HFFc6 (cell line): Measurements from ENCODE around the gene ISY1. TPM values are rescaled to one million over a fixed set of nuclear protein-coding genes. Genes with fewer than 3 reads are reported as not detected.

Experiments used
- DNase-seq: peaks from one replicate; pipeline ENCODE4 v3.0.0-alpha.2; 2018
- H3K27ac Mint-ChIP-seq: 2 replicates; pipeline ENCODE4 v1.8.0; 2020; ENCODE audit warnings: mild to moderate bottlenecking, mixed read lengths
- H3K27me3 Mint-ChIP-seq: 2 replicates; pipeline ENCODE4 v1.8.0; 2021; ENCODE audit warnings: mild to moderate bottlenecking, moderate library complexity, mixed read lengths; ENCODE audit not compliant: insufficient read depth
- H3K36me3 Mint-ChIP-seq: 2 replicates; pipeline ENCODE4 v1.8.0; 2021; ENCODE audit warnings: low read depth, mixed read lengths
- H3K4me1 Mint-ChIP-seq: 2 replicates; pipeline ENCODE4 v1.8.0; 2020; ENCODE audit warnings: low read depth, mixed read lengths
- H3K4me3 Mint-ChIP-seq: 2 replicates; pipeline ENCODE4 v1.8.0; 2020; ENCODE audit warnings: mild to moderate bottlenecking, moderate library complexity, mixed read lengths
- H3K9me3 Mint-ChIP-seq: 2 replicates; pipeline ENCODE4 v1.8.0; 2020; ENCODE audit warnings: mild to moderate bottlenecking, mixed read lengths
- CTCF ChIP-seq: fragments of 200-600 bp; sonication (generic); IDR thresholded peaks from 2 replicates; pipeline ENCODE4 v1.5.0; 2021; ENCODE audit warnings: antibody characterized with exemption, mild to moderate bottlenecking
- total RNA-seq, 6 experiments: library from RNA; stranded (reverse); fragmentation: NEBNext Ultra II Directional; extraction: Animal tissue kit (Norgen Biotek cat#: 25700); gene quantifications; 2 replicates in 1 of 6; 3 replicates in 5 of 6; pipeline ENCODE4 v1.2.3, GENCODE V29; 2021

ISY1 gene
- total RNA-seq, 6 experiments from 2014 or later, result 34.6 to 50.6 (median 42.2) TPM

GRCh38 chr3:129106320-129106719 is 54.5 kb downstream of the ISY1 start:
- TF ChIP-seq CTCF, result no peak
- DNase-seq, result no peak
- Mint-ChIP-seq H3K27me3 (no peaks in the 10 kb centered on the region; the same call in 1 of the 2 replicates), H3K4me3 (no peak overlapping the region), H3K36me3 (peaks cover 12% of the 10 kb centered on the region; the same call in 1 of the 2 replicates), H3K27ac (no peak overlapping the region), H3K4me1 (no peaks in the 10 kb centered on the region), H3K9me3 (no peaks in the 10 kb centered on the region)

- Mint-ChIP-seq H3K36me3 (peaks cover 12% of the 10 kb centered on the region; the same call in 1 of the 2 replicates), H3K27me3 (no peaks in the 10 kb centered on the region; the same call in 1 of the 2 replicates), H3K9me3 (no peaks in the 10 kb centered on the region), H3K4me1 (no peaks in the 10 kb centered on the region), H3K27ac (no peak overlapping the region), H3K4me3 (no peak overlapping the region)
- no peak for DNase-seq
- TF ChIP-seq CTCF, result no peak
Measured at GRCh38 chr3:129105862-129106261, 55.0 kb downstream of the ISY1 start.

- H3K9me3 Mint-ChIP-seq, result no peaks in the 10 kb centered on the region
- no peak overlapping the region for H3K4me3 Mint-ChIP-seq
- TF ChIP-seq CTCF, result no peak
- no peaks in the 10 kb centered on the region; the same call in 1 of the 2 replicates for H3K27me3 Mint-ChIP-seq
- peaks cover 4% of the 10 kb centered on the region; the same call in 1 of the 2 replicates for H3K36me3 Mint-ChIP-seq
- no peak overlapping the region for H3K27ac Mint-ChIP-seq
- no peaks in the 10 kb centered on the region for H3K4me1 Mint-ChIP-seq
- DNase-seq, result no peak
Measured at GRCh38 chr3:129104498-129105079, 56.3 kb downstream of the ISY1 start.

- Mint-ChIP-seq H3K27ac (no peak overlapping the region), H3K4me1 (no peaks in the 10 kb centered on the region), H3K4me3 (no peak overlapping the region), H3K9me3 (no peaks in the 10 kb centered on the region), H3K36me3 (peaks cover 4% of the 10 kb centered on the region; the same call in 1 of the 2 replicates), H3K27me3 (no peaks in the 10 kb centered on the region; the same call in 1 of the 2 replicates)
- no peak for DNase-seq
- TF ChIP-seq CTCF, result no peak
Measured at GRCh38 chr3:129104051-129104450, 56.8 kb downstream of the ISY1 start.

- DNase-seq, result no peak
- H3K27ac Mint-ChIP-seq, result no peak overlapping the region
- peaks cover 8% of the 10 kb centered on the region for H3K36me3 Mint-ChIP-seq
- no peaks in the 10 kb centered on the region; the same call in 1 of the 2 replicates for H3K27me3 Mint-ChIP-seq
- no peaks in the 10 kb centered on the region for H3K9me3 Mint-ChIP-seq
- H3K4me3 Mint-ChIP-seq, result no peak overlapping the region
- no peaks in the 10 kb centered on the region for H3K4me1 Mint-ChIP-seq
- no peak for TF ChIP-seq CTCF
Measured at GRCh38 chr3:129103296-129103695, 57.6 kb downstream of the ISY1 start.
